K562 (cell line): Measurements from ENCODE around the gene CPLX3. TPM values are rescaled to one million over a fixed set of nuclear protein-coding genes. Genes with fewer than 3 reads are reported as not detected.
A peak's percentile ranks its signal among the peaks of the same experiment; 100 is the strongest.

Source experiments
- CBFA2T2 ChIP-seq: fragments of 450-650 bp; conservative IDR thresholded peaks from 2 replicates; pipeline ENCODE4 v1.6.1; 2017; ENCODE audit warnings: mild to moderate bottlenecking
- CEBPB ChIP-seq: fragments of 450-650 bp; IDR thresholded peaks from 2 replicates; pipeline ENCODE4 v1.6.1; 2016; ENCODE audit warnings: missing genetic modification characterization, missing compliant biosample characterization
- CTCFL ChIP-seq: IDR thresholded peaks from 2 replicates; pipeline ENCODE4 v1.6.1; 2011; ENCODE audit warnings: borderline replicate concordance, low read depth, mild to moderate bottlenecking, moderate library complexity, low read length; ENCODE audit not compliant: insufficient read depth, poor library complexity, severe bottlenecking
- ETV5 ChIP-seq: sonication (generic); formaldehyde crosslinking; IDR thresholded peaks from 2 replicates; pipeline ENCODE4 v1.4.0; 2020; ENCODE audit warnings: low read depth, mild to moderate bottlenecking, missing genetic modification reagents
- FOXJ3 ChIP-seq: sonication (generic); formaldehyde crosslinking; IDR thresholded peaks from 2 replicates; pipeline ENCODE4 v1.4.0; 2020; ENCODE audit warnings: mild to moderate bottlenecking, missing genetic modification reagents
- JUN ChIP-seq, 2 experiments: sonication (generic) in 1 of 2; formaldehyde crosslinking in 1 of 2; IDR thresholded peaks; 2 replicates each; pipeline versions ENCODE4 v1.6.1 to v1.8.0; 2012 to 2022; ENCODE audit warnings: borderline replicate concordance in 2 of 2, mild to moderate bottlenecking in 2 of 2, improper control_type of control experiment in 1 of 2, low read depth in 1 of 2, low read length in 1 of 2, missing genetic modification reagents in 1 of 2
- MBD2 ChIP-seq: sonication (generic); IDR thresholded peaks from 2 replicates; pipeline ENCODE4 v1.6.1; 2016; ENCODE audit warnings: low read depth, borderline replicate concordance
- RBM39 ChIP-seq: fragments of 200-400 bp; formaldehyde crosslinking; optimal IDR thresholded peaks from 2 replicates; pipeline ENCODE3; 2018; ENCODE audit warnings: low read depth, low read length
- SOX6 ChIP-seq: fragments of 450-650 bp; IDR thresholded peaks from 2 replicates; pipeline ENCODE4 v1.6.1; 2014; ENCODE audit warnings: mild to moderate bottlenecking
- VEZF1 ChIP-seq: fragments of 200-800 bp; sonication (Bioruptor generic); IDR thresholded peaks from 2 replicates; pipeline ENCODE4 v1.6.1; 2017; ENCODE audit warnings: missing genetic modification characterization, missing compliant biosample characterization
- ZNF583 ChIP-seq: fragments of 250-450 bp; sonication (Bioruptor Pico); IDR thresholded peaks from 2 replicates; pipeline ENCODE4 v1.4.0; 2020
- polyA plus RNA-seq, 8 experiments: library from polyadenylated mRNA; depleted of rRNA in 4 of 8; stranded (reverse) in 5 of 8; unstranded in 3 of 8; fragments of >200 nt; fragmentation: Nextera tagmentation in 2 of 8; fragmentation: Illumina TruSeq in 1 of 8; extraction: Ambion mirVana in 2 of 8; extraction: Trizol in 1 of 8; gene quantifications; 2 replicates each; pipeline versions ENCODE4 v1.2.1 to v1.2.3, GENCODE V29; 2011 to 2014; ENCODE audit warnings: inconsistent platforms in 1 of 8, missing spikeins in 1 of 8
- total RNA-seq, 7 experiments: library from RNA; depleted of rRNA in 6 of 7; stranded (reverse); fragments of >200 nt in 6 of 7; fragmentation: Illumina TruSeq in 2 of 7; extraction: Trizol in 2 of 7; gene quantifications; 2 replicates each; pipeline versions ENCODE4 v1.2.1 to v1.2.3, GENCODE V29; 2011 to 2021; ENCODE audit warnings: low replicate concordance in 1 of 7
- TF ChIP-seq, protein P1 (sequence below): fragments of 450-650 bp; IDR thresholded peaks from 2 replicates; pipeline ENCODE4 v1.6.1; 2016; ENCODE audit warnings: mild to moderate bottlenecking, moderate library complexity

The CPLX3 gene
- total and polyA plus RNA-seq, 9 of the 15 experiments (the other 6 are each of a cell fraction or from before 2014, with no cell fraction given), result not detected

- TF ChIP-seq, protein P1, sequence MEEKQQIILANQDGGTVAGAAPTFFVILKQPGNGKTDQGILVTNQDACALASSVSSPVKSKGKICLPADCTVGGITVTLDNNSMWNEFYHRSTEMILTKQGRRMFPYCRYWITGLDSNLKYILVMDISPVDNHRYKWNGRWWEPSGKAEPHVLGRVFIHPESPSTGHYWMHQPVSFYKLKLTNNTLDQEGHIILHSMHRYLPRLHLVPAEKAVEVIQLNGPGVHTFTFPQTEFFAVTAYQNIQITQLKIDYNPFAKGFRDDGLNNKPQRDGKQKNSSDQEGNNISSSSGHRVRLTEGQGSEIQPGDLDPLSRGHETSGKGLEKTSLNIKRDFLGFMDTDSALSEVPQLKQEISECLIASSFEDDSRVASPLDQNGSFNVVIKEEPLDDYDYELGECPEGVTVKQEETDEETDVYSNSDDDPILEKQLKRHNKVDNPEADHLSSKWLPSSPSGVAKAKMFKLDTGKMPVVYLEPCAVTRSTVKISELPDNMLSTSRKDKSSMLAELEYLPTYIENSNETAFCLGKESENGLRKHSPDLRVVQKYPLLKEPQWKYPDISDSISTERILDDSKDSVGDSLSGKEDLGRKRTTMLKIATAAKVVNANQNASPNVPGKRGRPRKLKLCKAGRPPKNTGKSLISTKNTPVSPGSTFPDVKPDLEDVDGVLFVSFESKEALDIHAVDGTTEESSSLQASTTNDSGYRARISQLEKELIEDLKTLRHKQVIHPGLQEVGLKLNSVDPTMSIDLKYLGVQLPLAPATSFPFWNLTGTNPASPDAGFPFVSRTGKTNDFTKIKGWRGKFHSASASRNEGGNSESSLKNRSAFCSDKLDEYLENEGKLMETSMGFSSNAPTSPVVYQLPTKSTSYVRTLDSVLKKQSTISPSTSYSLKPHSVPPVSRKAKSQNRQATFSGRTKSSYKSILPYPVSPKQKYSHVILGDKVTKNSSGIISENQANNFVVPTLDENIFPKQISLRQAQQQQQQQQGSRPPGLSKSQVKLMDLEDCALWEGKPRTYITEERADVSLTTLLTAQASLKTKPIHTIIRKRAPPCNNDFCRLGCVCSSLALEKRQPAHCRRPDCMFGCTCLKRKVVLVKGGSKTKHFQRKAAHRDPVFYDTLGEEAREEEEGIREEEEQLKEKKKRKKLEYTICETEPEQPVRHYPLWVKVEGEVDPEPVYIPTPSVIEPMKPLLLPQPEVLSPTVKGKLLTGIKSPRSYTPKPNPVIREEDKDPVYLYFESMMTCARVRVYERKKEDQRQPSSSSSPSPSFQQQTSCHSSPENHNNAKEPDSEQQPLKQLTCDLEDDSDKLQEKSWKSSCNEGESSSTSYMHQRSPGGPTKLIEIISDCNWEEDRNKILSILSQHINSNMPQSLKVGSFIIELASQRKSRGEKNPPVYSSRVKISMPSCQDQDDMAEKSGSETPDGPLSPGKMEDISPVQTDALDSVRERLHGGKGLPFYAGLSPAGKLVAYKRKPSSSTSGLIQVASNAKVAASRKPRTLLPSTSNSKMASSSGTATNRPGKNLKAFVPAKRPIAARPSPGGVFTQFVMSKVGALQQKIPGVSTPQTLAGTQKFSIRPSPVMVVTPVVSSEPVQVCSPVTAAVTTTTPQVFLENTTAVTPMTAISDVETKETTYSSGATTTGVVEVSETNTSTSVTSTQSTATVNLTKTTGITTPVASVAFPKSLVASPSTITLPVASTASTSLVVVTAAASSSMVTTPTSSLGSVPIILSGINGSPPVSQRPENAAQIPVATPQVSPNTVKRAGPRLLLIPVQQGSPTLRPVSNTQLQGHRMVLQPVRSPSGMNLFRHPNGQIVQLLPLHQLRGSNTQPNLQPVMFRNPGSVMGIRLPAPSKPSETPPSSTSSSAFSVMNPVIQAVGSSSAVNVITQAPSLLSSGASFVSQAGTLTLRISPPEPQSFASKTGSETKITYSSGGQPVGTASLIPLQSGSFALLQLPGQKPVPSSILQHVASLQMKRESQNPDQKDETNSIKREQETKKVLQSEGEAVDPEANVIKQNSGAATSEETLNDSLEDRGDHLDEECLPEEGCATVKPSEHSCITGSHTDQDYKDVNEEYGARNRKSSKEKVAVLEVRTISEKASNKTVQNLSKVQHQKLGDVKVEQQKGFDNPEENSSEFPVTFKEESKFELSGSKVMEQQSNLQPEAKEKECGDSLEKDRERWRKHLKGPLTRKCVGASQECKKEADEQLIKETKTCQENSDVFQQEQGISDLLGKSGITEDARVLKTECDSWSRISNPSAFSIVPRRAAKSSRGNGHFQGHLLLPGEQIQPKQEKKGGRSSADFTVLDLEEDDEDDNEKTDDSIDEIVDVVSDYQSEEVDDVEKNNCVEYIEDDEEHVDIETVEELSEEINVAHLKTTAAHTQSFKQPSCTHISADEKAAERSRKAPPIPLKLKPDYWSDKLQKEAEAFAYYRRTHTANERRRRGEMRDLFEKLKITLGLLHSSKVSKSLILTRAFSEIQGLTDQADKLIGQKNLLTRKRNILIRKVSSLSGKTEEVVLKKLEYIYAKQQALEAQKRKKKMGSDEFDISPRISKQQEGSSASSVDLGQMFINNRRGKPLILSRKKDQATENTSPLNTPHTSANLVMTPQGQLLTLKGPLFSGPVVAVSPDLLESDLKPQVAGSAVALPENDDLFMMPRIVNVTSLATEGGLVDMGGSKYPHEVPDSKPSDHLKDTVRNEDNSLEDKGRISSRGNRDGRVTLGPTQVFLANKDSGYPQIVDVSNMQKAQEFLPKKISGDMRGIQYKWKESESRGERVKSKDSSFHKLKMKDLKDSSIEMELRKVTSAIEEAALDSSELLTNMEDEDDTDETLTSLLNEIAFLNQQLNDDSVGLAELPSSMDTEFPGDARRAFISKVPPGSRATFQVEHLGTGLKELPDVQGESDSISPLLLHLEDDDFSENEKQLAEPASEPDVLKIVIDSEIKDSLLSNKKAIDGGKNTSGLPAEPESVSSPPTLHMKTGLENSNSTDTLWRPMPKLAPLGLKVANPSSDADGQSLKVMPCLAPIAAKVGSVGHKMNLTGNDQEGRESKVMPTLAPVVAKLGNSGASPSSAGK, result no peak; the same call in none of the 2 replicates
- peak; percentile 59 for TF ChIP-seq ETV5 (CRISPR knock-in tag)
- TF ChIP-seq RBM39, result no peak
- TF ChIP-seq CTCFL, result no peak
- no peak for TF ChIP-seq JUN (IDR thresholded peaks at IDR 0.05; ENCODE audit: borderline replicate concordance, low read depth, low read length)
- TF ChIP-seq JUN (CRISPR knock-in tag; IDR thresholded peaks at IDR 0.05; ENCODE audit: borderline replicate concordance), result no peak
- TF ChIP-seq VEZF1 (CRISPR knock-in tag), result peak; percentile 100
- TF ChIP-seq ZNF583 (CRISPR knock-in tag), result no peak
- no peak for TF ChIP-seq CEBPB (tag)
- 0 out of 2 replicates have a peak, but pooled peaks have one; percentile 10 for TF ChIP-seq SOX6
- TF ChIP-seq FOXJ3 (CRISPR knock-in tag), result no peak
- no peak for TF ChIP-seq CBFA2T2
- peak; percentile 85 for TF ChIP-seq MBD2
These were observed 46.8 kb downstream of the CPLX3 start, which contains the start of gene SCAMP2 (continued) for GRCh38 chr15:74873036-74873755.
